HepG2 (cell line): ENCODE measurements around the gene TPSD1. TPM values are rescaled to one million over a fixed set of nuclear protein-coding genes. Genes with fewer than 3 reads are reported as not detected.

Experiments
- ATAC-seq: fragments of 200-7000 bp; cut with Tn5 transposase; 3 replicates; pipeline ENCODE4 v1.9.1; 2020; ENCODE audit warnings: mild to moderate bottlenecking, moderate library complexity
- BruUV-seq: library from RNA; stranded (reverse); fragments of 400-500 nt; replicated peaks from 2 replicates; lab custom pipeline; 2021; lab: Mats Ljungman, UMichigan
- CTCF ChIA-PET: fragments of 300-600 bp; formaldehyde crosslinking; extraction: SDS; loops from one replicate; lab custom pipeline; 2021; ENCODE audit warnings: low total read pairs, inconsistent platforms, low intra/inter-chr PET ratio; lab: Yijun Ruan, JAX
- POLR2A ChIA-PET: fragments of 350-600 bp; sonication (Branson Sonifier 250); formaldehyde crosslinking; loops from one replicate; lab custom pipeline; 2020; ENCODE audit warnings: antibody characterized with exemption, inconsistent platforms; lab: Yijun Ruan, JAX
- DNase-seq: peaks from one replicate; pipeline ENCODE4 v3.0.0-alpha.2; 2015; ENCODE audit warnings: low spot score
- FAIRE-seq: peaks from 3 replicates; lab custom pipeline; 2011; peaks lifted over from hg19 to GRCh38; lab: Jason Lieb, UNC
- H2AFZ ChIP-seq: one replicate; pipeline ENCODE4 v1.6.1; 2011; ENCODE audit warnings: low read length, inconsistent platforms
- H3K27ac ChIP-seq: fragments of 300-600 bp; 3 replicates; pipeline ENCODE4 v1.8.0; 2011; ENCODE audit warnings: mixed run types, mild to moderate bottlenecking, mixed read lengths, low read length, inconsistent platforms; ENCODE audit not compliant: insufficient read depth; ENCODE audit errors: extremely low read length
- H3K27me3 ChIP-seq, 2 experiments: fragments of 200-600 bp in 1 of 2; 2 replicates in 1 of 2; 3 replicates in 1 of 2; pipeline versions ENCODE4 v1.6.0 to v1.8.0; 2011; ENCODE audit warnings: low read length in 2 of 2, mild to moderate bottlenecking in 2 of 2, moderate library complexity in 2 of 2, inconsistent platforms in 1 of 2; ENCODE audit not compliant: insufficient read depth in 2 of 2, control insufficient read depth in 1 of 2
- H3K36me3 ChIP-seq, 2 experiments: fragments of 200-600 bp in 1 of 2; replicated peaks in 1 of 2; 2 replicates in 1 of 2; 3 replicates in 1 of 2; pipeline versions ENCODE4 v1.5.1 to v1.8.0; 2011; ENCODE audit warnings: low read length in 2 of 2, inconsistent platforms in 1 of 2; ENCODE audit not compliant: insufficient read depth in 2 of 2, control insufficient read depth in 1 of 2
- H3K4me1 ChIP-seq: 2 replicates; pipeline ENCODE4 v1.5.1; 2012; ENCODE audit warnings: low read length, inconsistent platforms; ENCODE audit not compliant: insufficient read depth
- H3K4me2 ChIP-seq: 2 replicates; pipeline ENCODE4 v1.6.0; 2011; ENCODE audit warnings: low read depth, low read length, inconsistent platforms
- H3K4me3 ChIP-seq, 3 experiments: fragments of 200-600 bp in 1 of 3; sonication (generic), shearing (Covaris generic) in 1 of 3; replicated peaks in 1 of 3; 2 replicates each; pipeline ENCODE4 v1.5.1; 2011 to 2016; ENCODE audit warnings: low read length in 3 of 3, inconsistent platforms in 2 of 3, low read depth in 2 of 3, mild to moderate bottlenecking in 2 of 3, control low read depth in 1 of 3, mixed read lengths in 1 of 3; ENCODE audit not compliant: insufficient read depth in 1 of 3
- H3K79me2 ChIP-seq: one replicate; pipeline ENCODE4 v1.6.1; 2011; ENCODE audit warnings: low read length, inconsistent platforms; ENCODE audit not compliant: insufficient read depth
- H3K9ac ChIP-seq: 2 replicates; pipeline ENCODE4 v1.6.0; 2011; ENCODE audit warnings: mild to moderate bottlenecking, low read depth, low read length, inconsistent platforms; ENCODE audit not compliant: insufficient read depth
- H3K9me3 ChIP-seq: 2 replicates; pipeline ENCODE4 v1.5.1; 2012; ENCODE audit warnings: mild to moderate bottlenecking, low read length
- H4K20me1 ChIP-seq: 2 replicates; pipeline ENCODE4 v1.6.0; 2011; ENCODE audit warnings: inconsistent platforms, mild to moderate bottlenecking, low read length, moderate library complexity; ENCODE audit not compliant: insufficient read depth
- BRF2 ChIP-seq: sonication (generic); formaldehyde crosslinking; IDR thresholded peaks from 2 replicates; pipeline ENCODE4 v1.8.1; 2022; ENCODE audit warnings: mild to moderate bottlenecking, missing genetic modification reagents
- HNRNPLL ChIP-seq: fragments of 200-400 bp; formaldehyde crosslinking; IDR thresholded peaks from 2 replicates; pipeline ENCODE4 v1.6.1; 2017; ENCODE audit warnings: mild to moderate bottlenecking, low read depth, low read length; ENCODE audit not compliant: poor library complexity, severe bottlenecking
- JDP2 ChIP-seq: sonication (generic); formaldehyde crosslinking; IDR thresholded peaks from 2 replicates; pipeline ENCODE4 v1.8.1; 2022; ENCODE audit warnings: missing genetic modification reagents, borderline replicate concordance
- KAT7 ChIP-seq: IDR thresholded peaks from 2 replicates; pipeline ENCODE4 v1.6.1; 2018; ENCODE audit warnings: borderline replicate concordance, missing compliant biosample characterization
- STAG1 ChIP-seq: sonication (generic); formaldehyde crosslinking; IDR thresholded peaks from 2 replicates; pipeline ENCODE4 v1.4.0; 2020; ENCODE audit warnings: missing genetic modification reagents
- YY1 ChIP-seq: IDR thresholded peaks from 2 replicates; pipeline ENCODE4 v1.6.1; 2011; ENCODE audit warnings: low read length, low read depth, moderate library complexity, mild to moderate bottlenecking; ENCODE audit not compliant: insufficient read depth, insufficient replicate concordance
- ZFP90 ChIP-seq: sonication (generic); formaldehyde crosslinking; IDR thresholded peaks from 2 replicates; pipeline ENCODE4 v1.8.0; 2022; ENCODE audit warnings: missing genetic modification reagents, mild to moderate bottlenecking, inconsistent platforms, borderline replicate concordance
- ZNF562 ChIP-seq: sonication (generic); formaldehyde crosslinking; IDR thresholded peaks from 2 replicates; pipeline ENCODE4 v1.8.0; 2022; ENCODE audit warnings: missing genetic modification reagents, borderline replicate concordance
- WGBS: methylation state at CpG from one replicate; pipeline ENCODE4 v1.1.6; 2017; ENCODE audit warnings: low lambda C conversion rate; 5-methylcytosine and 5-hydroxymethylcytosine counted together
- in situ Hi-C: cut with HindIII; loops from 2 replicates; pipeline ENCODE4 v1.10.0; 2017; ENCODE audit warnings: low pct_unique_long_range_greater_than_20kb; ENCODE audit not compliant: extremely low pct_ligation_motif_present
- intact Hi-C: fragments of 100-400 bp; cut with micrococcal nuclease; formaldehyde crosslinking; loops from one replicate; pipeline ENCODE4 v1.10.0; 2022; ENCODE audit not compliant: unreplicated experiment
- polyA plus RNA-seq, 8 experiments: library from polyadenylated mRNA; depleted of rRNA in 3 of 8; stranded (reverse) in 7 of 8; unstranded in 1 of 8; fragments of >200 nt; fragmentation: Illumina TruSeq in 4 of 8; extraction: Trizol in 4 of 8; gene quantifications; 2 replicates each; pipeline versions ENCODE4 v1.2.1 to v1.2.3, GENCODE V29; 2011 to 2016; ENCODE audit warnings: low read depth in 4 of 8, missing spikeins in 1 of 8, mixed read lengths in 1 of 8; ENCODE audit not compliant: insufficient read depth in 1 of 8
- total RNA-seq, 5 experiments: library from RNA; depleted of rRNA; stranded (reverse); fragments of >200 nt; fragmentation: Illumina TruSeq; extraction: Trizol; gene quantifications; 2 replicates each; pipeline ENCODE4 v1.2.3, GENCODE V29; 2016; ENCODE audit warnings: low read depth in 1 of 5

Gene TPSD1
- total and polyA plus RNA-seq, 2 of the 13 experiments (the other 11 are each of a cell fraction or from before 2014, with no cell fraction given), result not detected

- no peak for FAIRE-seq
- ChIA-PET CTCF (no interaction called here), POLR2A (no interaction called here)
- in situ Hi-C loops (loop anchor here (25.0 kb wide), 1 partner anchor 402 kb away; the partner anchor contains the start of gene GNG13), intact Hi-C loops (no loop called here)
- Histone ChIP-seq H3K9ac (no peak overlapping the region), H2AFZ (no peak overlapping the region), H3K36me3 (no peaks in the 10 kb centered on the region; a peak in 1 of 5 replicates), H3K27ac (no peak overlapping the region), H4K20me1 (no peaks in the 10 kb centered on the region), H3K9me3 (no peaks in the 10 kb centered on the region), H3K79me2 (no peaks in the 10 kb centered on the region), H3K4me1 (no peaks in the 10 kb centered on the region), H3K4me3 (no peak overlapping the region), H3K4me2 (no peak overlapping the region), H3K27me3 (no peaks in the 10 kb centered on the region)
- WGBS, result no CpG with 5 or more reads among the region's 16 CpGs
- ATAC-seq, result no peak
- TF ChIP-seq HNRNPLL (no peak), ZFP90 (CRISPR knock-in tag) (no peak), KAT7 (CRISPR knock-in tag) (no peak), BRF2 (no peak), JDP2 (CRISPR knock-in tag) (no peak), ZNF562 (CRISPR knock-in tag) (no peak), STAG1 (CRISPR knock-in tag) (no peak), YY1 (no peak)
- BruUV-seq, result no TSS peak
- no peak for DNase-seq
These were observed 41.1 kb upstream of the TPSD1 start for GRCh38 chr16:1214719-1215118.
